Measurements from ENCODE around the gene C5orf24. TPM values are rescaled to one million over a fixed set of nuclear protein-coding genes. Genes with fewer than 3 reads are reported as not detected.
"Not testable (repeated sequence)": the region's sequence is repeated elsewhere in the genome, so short reads cannot be mapped to it uniquely, and the experiment has no call there.

C5orf24 gene
- total and polyA plus RNA-seq, 3 donors from 2014 or later = 34.6 to 53.6 (median 48.1) TPM

DNA sequence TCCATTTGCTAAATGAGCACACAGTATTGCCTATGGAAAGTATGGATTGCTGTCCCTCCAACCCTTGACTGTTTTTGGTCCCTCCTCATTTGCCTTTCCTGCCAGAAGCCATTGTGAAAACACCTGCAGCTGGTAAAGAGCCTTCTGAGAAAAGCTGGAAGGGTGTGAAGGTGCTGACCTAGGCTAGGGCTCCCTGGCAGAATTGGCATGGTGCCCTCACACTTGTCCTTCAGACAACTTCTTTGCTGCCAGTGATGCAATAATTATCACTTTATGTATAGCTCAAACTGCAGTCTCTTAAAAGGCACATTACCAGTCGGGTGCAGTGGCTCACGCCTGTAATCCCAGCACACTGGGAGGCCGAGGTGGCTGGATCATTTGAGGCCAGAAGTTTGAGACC lies 32.6 kb downstream of the C5orf24 start:
- Histone ChIP-seq H3K27ac (no peak overlapping the region), H3K36me3 (ENCODE audit: low read depth, missing control alignments) (no peaks in the 10 kb centered on the region), H3K4me3 (no peak overlapping the region), H3K27me3 (no peaks in the 10 kb centered on the region), H3K4me1 (peaks cover 6% of the 10 kb centered on the region), H3K9me3 (no peaks in the 10 kb centered on the region)
- intact Hi-C loops (cut with DNase I; ENCODE audit: low total_unique reads) = no loop called here
- no peak for DNase-seq
- TF ChIP-seq, protein P1, sequence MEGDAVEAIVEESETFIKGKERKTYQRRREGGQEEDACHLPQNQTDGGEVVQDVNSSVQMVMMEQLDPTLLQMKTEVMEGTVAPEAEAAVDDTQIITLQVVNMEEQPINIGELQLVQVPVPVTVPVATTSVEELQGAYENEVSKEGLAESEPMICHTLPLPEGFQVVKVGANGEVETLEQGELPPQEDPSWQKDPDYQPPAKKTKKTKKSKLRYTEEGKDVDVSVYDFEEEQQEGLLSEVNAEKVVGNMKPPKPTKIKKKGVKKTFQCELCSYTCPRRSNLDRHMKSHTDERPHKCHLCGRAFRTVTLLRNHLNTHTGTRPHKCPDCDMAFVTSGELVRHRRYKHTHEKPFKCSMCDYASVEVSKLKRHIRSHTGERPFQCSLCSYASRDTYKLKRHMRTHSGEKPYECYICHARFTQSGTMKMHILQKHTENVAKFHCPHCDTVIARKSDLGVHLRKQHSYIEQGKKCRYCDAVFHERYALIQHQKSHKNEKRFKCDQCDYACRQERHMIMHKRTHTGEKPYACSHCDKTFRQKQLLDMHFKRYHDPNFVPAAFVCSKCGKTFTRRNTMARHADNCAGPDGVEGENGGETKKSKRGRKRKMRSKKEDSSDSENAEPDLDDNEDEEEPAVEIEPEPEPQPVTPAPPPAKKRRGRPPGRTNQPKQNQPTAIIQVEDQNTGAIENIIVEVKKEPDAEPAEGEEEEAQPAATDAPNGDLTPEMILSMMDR (IDR thresholded peaks at IDR 0.05) = no peak
- no peak for TF ChIP-seq POLR2A (IDR thresholded peaks at IDR 0.05)
- whole genome bisulfite sequencing, 2 donors = 84 to 92% methylated on average over 3 of the region's 3 CpGs

DNA sequence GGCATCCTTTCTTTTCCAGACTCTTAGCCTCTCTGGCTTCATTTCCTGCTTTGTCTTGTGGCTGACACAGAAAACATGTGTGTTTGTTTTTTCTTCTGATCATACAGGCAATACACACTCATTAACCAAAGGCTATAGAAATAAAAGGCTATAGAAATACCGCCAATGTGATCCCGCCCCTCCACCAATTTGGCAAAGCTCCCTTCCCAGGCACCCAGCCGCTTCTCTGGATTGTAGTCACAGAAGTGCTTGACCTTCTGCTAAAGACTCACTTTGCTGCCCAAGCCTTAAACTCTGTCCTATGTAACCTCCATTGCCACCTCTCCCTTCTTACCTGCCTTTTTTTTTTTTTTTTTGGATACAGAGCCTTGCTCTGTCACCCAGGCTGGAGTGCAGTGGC lies 33.7 kb downstream of the C5orf24 start:
- WGBS, 2 donors = 82 to 92% methylated on average over 3 of the region's 3 CpGs
- intact Hi-C loops (cut with DNase I; ENCODE audit: low total_unique reads) = no loop called here
- DNase-seq = no peak
- Histone ChIP-seq H3K9me3 (no peaks in the 10 kb centered on the region), H3K27me3 (no peaks in the 10 kb centered on the region), H3K36me3 (ENCODE audit: low read depth, missing control alignments) (no peaks in the 10 kb centered on the region), H3K4me3 (no peak overlapping the region), H3K27ac (no peak overlapping the region), H3K4me1 (peaks cover 6% of the 10 kb centered on the region)
- TF ChIP-seq POLR2A (IDR thresholded peaks at IDR 0.05) = no peak
- TF ChIP-seq, protein P1 (IDR thresholded peaks at IDR 0.05) = no peak

DNA sequence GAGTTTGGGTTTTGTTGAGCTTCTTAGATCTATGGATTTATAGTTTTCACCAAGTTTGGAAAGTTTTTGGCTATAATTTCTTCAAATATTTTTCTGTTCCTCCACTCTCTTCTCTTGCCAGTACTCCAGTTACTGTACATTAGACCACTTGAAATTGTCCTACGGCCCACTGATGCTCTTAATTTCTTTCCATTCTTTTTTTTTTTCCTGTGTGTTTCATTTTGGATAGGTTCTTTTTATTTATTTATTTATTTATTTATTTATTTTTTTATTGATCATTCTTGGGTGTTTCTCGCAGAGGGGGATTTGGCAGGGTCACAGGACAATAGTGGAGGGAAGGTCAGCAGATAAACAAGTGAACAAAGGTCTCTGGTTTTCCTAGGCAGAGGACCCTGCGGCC lies 35.2 kb downstream of the C5orf24 start:
- 75 to 81% methylated on average over 2 of the region's 3 CpGs for WGBS, 2 donors
- H3K27me3 ChIP-seq; H3K9me3 ChIP-seq; H3K36me3 ChIP-seq (ENCODE audit: low read depth, missing control alignments); H3K4me1 ChIP-seq; DNase-seq; H3K27ac ChIP-seq; H3K4me3 ChIP-seq; intact Hi-C loops (cut with DNase I; ENCODE audit: low total_unique reads): not testable (repeated sequence)

DNA sequence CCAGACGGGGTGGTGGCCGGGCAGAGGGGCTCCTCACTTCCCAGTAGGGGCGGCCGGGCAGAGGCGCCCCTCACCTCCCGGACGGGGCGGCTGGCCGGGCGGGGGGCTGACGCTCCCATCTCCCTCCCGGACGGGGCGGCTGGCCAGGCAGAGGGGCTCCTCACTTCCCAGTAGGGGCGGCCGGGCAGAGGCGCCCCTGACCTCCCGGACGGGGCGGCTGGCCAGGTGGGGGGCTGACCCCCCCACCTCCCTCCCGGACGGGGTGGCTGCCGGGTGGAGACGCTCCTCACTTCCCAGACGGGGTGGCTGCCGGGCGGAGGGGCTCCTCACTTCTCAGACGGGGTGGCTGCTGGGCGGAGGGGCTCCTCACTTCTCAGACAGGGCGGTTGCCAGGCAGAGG lies 35.9 kb downstream of the C5orf24 start:
- H3K27me3 ChIP-seq; H3K4me1 ChIP-seq; H3K9me3 ChIP-seq; H3K4me3 ChIP-seq; H3K27ac ChIP-seq; DNase-seq; intact Hi-C loops (cut with DNase I; ENCODE audit: low total_unique reads); H3K36me3 ChIP-seq (ENCODE audit: low read depth, missing control alignments): not testable (repeated sequence)
- 89% methylated on average over 9 of the region's 30 CpGs; no CpG with 5 or more reads in 1 of the 2 donors for WGBS, 2 donors

DNA sequence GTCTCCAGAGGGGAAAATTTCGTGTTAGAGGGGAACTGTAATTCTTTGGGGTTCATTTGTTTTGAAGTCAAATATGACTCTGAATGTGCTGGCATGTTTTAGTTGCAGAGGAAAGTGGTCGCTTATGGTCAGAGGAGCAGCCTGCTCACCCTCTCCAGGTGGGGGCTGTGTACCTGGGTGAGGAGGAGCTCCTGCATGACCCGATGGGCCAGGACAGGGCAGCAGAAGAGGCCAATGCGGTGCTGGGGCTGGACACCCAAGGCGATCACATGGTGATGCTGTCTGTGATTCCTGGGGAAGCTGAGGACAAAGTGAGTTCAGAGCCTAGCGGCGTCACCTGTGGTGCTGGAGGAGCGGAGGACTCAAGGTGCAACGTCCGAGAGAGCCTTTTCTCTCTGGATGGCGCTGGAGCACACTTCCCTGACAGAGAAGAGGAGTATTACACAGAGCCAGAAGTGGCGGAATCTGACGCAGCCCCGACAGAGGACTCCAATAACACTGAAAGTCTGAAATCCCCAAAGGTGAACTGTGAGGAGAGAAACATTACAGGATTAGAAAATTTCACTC lies 41.9 kb downstream of the C5orf24 start:
- H3K4me3 ChIP-seq = no peak overlapping the region
- H3K4me1 ChIP-seq = no peaks in the 10 kb centered on the region
- H3K9me3 ChIP-seq = no peaks in the 10 kb centered on the region
- intact Hi-C loops (cut with DNase I; ENCODE audit: low total_unique reads) = no loop called here
- DNase-seq = no peak
- no peak overlapping the region for H3K27ac ChIP-seq
- TF ChIP-seq, protein P1 (IDR thresholded peaks at IDR 0.05) = no peak
- no peak for TF ChIP-seq POLR2A (IDR thresholded peaks at IDR 0.05)
- 86 to 88% methylated on average over 14 of the region's 14 CpGs for WGBS, 2 donors
- H3K36me3 ChIP-seq (ENCODE audit: low read depth, missing control alignments) = no peaks in the 10 kb centered on the region
- no peaks in the 10 kb centered on the region for H3K27me3 ChIP-seq

DNA sequence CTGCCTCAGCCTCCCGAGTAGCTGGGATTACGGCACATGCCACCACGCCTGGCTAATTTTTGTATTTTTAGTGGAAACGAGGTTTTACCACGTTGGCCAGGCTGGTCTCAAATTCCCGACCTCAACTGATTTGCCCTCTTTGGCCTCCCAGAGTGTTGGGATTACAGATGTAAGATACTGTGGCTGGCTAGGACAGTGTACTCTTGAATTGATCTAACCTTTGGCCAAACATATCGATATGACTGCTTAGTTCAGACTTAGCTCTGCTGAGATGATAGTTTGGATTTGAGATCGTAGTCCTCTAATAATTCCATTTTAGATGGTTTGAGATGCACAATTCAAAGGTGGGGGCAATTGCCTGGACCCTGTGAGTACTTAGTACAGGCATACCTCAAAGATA lies 43.6 kb downstream of the C5orf24 start:
- intact Hi-C loops (cut with DNase I; ENCODE audit: low total_unique reads) = no loop called here
- no peak for DNase-seq
- Histone ChIP-seq H3K4me3 (no peak overlapping the region), H3K36me3 (ENCODE audit: low read depth, missing control alignments) (no peaks in the 10 kb centered on the region), H3K27ac (no peak overlapping the region), H3K27me3 (no peaks in the 10 kb centered on the region), H3K4me1 (no peaks in the 10 kb centered on the region), H3K9me3 (no peaks in the 10 kb centered on the region)
- 93 to 96% methylated on average over 8 of the region's 8 CpGs for WGBS, 2 donors
- TF ChIP-seq, protein P1 (IDR thresholded peaks at IDR 0.05) = no peak
- TF ChIP-seq POLR2A (IDR thresholded peaks at IDR 0.05) = no peak

Measured in testis (tissue), 3 donors.